Hepatic stellate cell (primary cell): ENCODE measurements around the gene PEF1.
A peak's percentile ranks its signal among the peaks of the same experiment; 100 is the strongest.

ENCODE experiments used
- DNase-seq: peaks from one replicate; pipeline ENCODE4 v3.0.0; 2011; ENCODE audit warnings: low spot score

The PEF1 gene

GRCh38 chr1:31644560-31645273 lies at the start of gene PEF1:
Gene PEF1 (minus strand): TSS chr1:31644876. CDS start chr1:31644864, 12 bp downstream.
- peak; percentile 99 for DNase-seq

DNA sequence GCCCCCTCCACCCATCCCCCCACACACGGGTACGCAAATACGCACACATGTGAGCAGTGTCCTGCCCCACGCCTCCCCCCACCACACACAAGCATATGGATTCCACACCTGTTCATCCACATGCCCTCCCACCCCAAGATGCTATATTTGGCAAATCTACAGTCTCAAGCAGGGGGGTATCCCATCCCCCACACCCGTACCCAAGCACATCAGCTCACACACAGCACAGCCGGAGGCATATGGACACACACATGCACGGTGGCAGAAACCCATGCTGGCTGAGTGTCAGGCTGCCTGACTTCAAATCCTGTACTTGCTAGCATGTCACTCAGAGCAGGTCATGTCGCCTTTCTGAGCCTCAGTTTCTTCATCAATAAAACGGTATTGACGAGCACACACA lies 48.6 kb upstream of the PEF1 start:
- no peak for DNase-seq

DNA sequence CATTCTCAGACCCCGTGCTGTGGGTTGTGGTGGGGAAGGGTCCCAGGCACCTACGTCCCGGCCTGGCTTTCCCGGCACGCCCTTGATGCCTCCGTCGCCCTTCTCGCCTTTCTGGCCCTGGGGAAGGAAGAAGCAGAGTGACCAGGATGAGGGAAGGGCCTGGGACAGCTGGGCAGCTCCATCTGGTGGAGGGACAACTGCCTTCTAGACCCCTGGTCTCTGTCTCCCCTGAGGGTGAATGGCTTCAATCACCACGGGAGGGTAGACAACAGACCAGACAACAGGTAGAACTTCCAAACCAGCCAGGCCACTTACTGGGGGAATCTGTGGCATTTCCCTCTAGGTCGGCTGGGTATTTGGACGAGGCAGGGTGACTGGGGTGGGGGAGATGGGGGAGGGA lies 47.3 kb upstream of the PEF1 start:
- no peak for DNase-seq

DNA sequence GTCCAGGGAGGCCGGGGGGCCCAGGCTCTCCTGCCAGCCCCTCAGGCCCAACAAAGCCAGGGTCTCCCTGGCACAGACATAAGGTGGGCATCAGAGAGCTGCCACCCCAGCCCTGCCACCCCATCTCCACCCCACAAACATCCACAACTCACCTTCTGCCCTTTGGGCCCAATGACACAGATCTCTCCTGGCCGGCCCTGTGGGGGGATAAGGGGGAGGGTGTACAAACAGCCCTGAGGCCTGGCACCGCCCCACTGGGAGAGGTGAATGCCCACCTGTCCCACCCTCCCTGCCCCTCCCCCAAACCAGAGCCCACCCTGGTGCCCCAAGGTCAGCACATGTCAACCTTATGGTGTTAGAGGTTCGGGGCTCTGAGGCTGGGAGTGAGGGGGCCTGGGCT lies 46.8 kb upstream of the PEF1 start:
- no peak for DNase-seq

DNA sequence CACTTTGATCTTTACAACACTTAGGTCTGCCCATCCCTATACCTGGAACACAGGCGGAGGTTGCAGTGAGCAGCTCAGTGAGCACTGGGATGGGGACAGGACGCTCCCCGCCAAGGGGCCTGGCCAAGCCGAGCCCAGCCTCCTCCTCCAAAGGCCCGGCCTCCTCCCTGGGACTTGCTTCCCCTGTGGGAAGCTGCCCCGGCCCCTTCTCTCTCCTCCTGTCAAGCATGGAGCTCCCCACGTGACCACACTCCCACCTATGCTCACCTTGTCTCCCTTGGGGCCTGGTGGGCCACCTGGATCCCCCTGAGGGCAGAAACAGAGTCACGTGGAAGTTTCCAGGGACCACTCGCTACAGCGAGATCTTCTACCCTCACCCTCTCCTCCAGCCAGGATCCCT lies 46.2 kb upstream of the PEF1 start:
- DNase-seq = no peak

GRCh38 chr1:31689854-31690253 lies 45.2 kb upstream of the PEF1 start:
- peak; percentile 97 for DNase-seq

DNA sequence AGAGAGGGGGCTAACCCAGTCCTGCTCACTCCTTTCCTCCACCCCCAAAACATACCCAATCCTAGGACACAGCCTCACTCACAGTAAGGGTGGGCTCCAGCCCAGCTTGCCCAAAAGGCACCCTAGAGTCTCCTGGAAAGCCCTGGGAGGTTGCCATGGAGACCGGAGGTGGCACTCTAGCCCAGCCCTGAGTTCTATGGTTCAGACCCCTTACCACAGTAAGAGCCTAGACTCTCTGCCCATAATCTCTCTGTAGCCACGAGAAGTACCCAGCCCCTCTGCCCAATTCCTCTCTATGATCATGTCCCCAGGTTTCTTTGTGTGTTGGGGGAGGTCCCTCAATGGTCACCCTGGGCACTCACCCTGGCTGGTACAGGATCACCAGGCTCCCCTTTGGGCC lies 44.7 kb upstream of the PEF1 start:
- DNase-seq = no peak

DNA sequence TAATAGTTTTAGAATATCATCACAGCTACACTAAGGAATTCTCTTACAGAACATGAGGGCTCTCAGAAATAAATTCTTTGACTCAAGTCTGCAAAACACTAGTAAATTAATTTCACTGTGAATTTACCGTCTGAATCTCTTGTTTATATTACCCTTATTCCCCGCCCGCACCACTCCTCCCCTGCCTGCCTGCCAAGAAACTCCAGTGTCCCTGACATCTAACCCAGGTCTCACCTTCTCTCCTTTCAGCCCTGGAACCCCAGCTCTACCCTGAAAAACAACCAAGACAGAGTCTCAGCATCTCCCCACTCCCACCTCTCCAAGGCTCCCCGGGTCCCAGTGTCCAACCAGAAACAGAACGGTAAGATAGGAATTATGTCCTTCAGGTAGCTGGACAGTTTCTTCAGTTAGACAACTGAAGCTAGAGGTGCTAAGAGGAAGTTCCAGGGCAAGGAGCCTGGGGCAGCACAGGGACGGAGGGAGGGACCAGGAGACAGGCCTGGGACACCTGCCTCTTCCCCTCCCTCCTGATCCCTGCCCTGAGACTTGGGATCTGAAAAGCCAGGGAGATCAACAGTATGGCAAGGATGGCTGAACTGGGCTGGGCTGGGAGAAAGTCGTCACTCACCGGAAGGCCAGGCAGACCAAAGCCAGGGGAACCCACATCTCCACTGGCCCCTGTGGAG lies 43.7 kb upstream of the PEF1 start:
- DNase-seq = no peak

DNA sequence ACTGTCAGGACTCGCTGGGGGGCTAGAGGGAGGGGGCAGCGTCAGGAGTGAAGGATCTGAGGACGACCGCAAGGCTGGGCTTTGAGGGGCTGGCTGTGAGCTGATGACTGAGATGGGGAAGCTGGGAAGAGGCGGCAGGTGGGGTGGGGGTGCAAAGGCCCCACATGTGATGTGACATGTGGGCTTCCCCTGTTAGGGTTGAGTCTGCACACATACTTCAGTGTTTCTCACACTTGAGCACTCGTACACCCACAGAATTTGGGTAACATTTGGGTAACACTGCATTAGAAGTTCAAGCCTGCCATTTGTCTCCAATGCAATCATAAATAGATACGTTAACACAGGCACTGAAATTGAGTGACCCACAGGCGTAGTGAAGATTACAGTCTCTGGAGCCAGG lies 42.9 kb upstream of the PEF1 start:
- no peak for DNase-seq

DNA sequence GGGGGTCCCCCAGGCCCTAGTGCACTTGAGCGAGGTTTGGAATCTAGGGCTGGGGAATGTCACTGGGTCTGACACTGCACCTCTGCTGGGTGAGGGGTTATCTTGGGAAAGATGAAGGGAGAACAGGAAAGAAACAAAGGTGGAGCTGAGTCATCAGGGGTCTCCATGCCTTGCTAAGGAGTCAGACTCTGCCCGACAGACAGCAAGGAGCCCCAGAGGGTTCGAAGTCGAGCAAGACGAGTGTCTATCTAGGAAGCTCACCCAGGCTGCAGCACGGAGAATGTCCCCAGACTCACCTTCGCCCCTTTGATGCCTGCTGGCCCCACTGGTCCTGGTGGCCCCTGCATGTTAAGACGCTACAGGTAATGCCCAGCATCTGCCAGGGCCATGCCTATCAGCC lies 41.1 kb upstream of the PEF1 start:
- no peak for DNase-seq

GRCh38 chr1:31683997-31684396 lies 39.3 kb upstream of the PEF1 start:
- DNase-seq = no peak

- no peak for DNase-seq
These were observed 36.7 kb upstream of the PEF1 start for GRCh38 chr1:31681415-31681814.

- no peak for DNase-seq
These were observed 35.1 kb upstream of the PEF1 start for GRCh38 chr1:31679676-31680230.

GRCh38 chr1:31679091-31679490 lies 34.4 kb upstream of the PEF1 start:
- DNase-seq = no peak

- no peak for DNase-seq
These were observed 34.0 kb upstream of the PEF1 start for GRCh38 chr1:31678681-31679080.

DNA sequence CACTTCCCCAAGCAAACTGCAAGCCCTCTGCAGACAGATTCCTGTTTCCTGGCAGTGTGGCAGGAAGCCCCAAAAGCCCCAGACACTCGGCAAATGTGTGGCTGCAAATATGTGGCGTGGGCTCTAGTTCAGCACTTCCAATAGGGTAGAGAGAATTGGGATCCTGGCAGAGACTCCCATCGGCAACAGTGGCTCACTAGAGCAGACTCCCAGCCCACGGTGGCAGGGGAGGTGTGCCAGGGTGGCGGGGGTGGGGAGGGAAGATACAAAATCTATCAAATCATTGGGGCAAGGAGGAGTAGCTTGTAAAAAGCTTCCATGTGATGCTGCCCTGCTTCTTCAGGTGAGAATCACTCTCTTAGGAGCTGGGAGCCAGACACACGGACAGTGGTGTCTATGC lies 33.3 kb upstream of the PEF1 start:
- no peak for DNase-seq

DNA sequence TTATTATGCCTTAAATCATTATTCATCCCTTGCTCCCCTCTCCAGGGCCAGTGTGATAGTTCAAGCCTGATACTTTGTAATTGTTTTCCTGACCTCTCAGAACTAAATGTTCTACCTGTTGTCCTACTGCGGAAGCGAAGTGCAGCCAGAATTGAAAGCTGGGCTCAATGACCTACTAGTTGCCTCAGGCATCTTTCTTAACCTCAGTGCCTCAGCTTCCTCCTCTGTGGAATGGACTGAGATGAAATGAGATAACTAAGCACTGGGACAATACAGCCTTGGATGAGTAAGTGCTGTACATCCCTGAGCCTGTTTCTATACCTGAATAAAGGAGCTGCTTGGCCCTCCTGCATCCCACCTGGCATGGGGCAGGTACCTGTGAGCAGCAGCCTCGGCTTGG lies 32.7 kb upstream of the PEF1 start:
- no peak for DNase-seq

DNA sequence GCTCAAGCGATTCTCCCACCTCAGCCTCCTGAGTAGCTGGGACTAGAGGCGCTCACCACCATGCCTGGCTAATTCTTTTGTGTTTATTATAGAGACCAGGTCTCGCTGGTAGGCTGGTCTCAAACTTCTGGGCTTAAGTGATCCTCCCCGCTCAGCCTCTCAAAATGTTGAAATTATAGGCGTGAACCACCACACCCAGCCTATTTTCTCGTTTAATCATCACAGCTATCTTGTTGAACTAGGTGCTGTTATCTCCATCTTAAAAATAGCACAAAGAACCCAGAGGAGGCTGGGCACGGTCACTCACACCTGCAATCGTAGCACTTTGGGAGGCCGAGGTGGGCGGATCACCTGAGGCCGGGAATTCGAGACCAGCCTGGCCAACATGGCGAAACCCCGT lies 31.1 kb upstream of the PEF1 start:
- DNase-seq = no peak

- DNase-seq = no peak
These were observed 30.5 kb upstream of the PEF1 start for GRCh38 chr1:31675161-31675560.

- DNase-seq = no peak
These were observed 29.9 kb upstream of the PEF1 start for GRCh38 chr1:31674626-31675025.

- DNase-seq = no peak
These were observed 28.8 kb upstream of the PEF1 start for GRCh38 chr1:31673433-31673832.

DNA sequence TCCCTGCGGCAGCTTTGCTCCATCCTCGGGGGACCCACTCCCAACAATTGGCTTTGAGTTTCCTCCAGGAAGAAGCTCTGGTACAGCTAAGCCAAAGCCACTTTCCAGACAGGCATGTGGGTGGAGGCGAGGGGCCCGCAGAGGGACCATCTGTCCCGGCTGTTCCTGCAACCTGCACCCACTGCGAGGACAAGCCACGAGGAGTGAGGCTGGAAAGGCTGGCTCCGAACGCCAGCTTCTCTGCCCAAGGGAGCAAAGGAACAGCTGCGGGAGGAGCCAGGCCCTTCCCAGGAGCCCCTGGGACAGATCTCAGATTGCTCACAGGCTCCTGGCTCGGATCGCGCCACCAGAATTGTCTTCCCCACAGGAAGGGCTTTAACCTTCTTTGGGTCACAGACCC lies 28.3 kb upstream of the PEF1 start:
- no peak for DNase-seq

- no peak for DNase-seq
These were observed 27.0 kb upstream of the PEF1 start for GRCh38 chr1:31671561-31672201.
